Loucy (cell line): ENCODE measurements around the gene TTLL7.
A peak's percentile ranks its signal among the peaks of the same experiment; 100 is the strongest.

Experiments
- H2AFZ ChIP-seq: fragments of 200-600 bp; sonication (generic); 2 replicates; pipeline ENCODE4 v1.6.0; 2016; ENCODE audit warnings: antibody characterized with exemption, mild to moderate bottlenecking, low read length, moderate library complexity
- H3F3A ChIP-seq: fragments of 200-600 bp; 2 replicates; pipeline ENCODE4 v1.6.0; 2016; ENCODE audit warnings: antibody characterized with exemption, low read depth, mild to moderate bottlenecking
- H3K27me3 ChIP-seq: fragments of 200-600 bp; sonication (generic); 2 replicates; pipeline ENCODE4 v1.6.1; 2014; ENCODE audit warnings: low read length, mild to moderate bottlenecking; ENCODE audit not compliant: insufficient read depth, poor library complexity, severe bottlenecking
- H3K36me3 ChIP-seq: fragments of 200-600 bp; sonication (generic); 2 replicates; pipeline ENCODE4 v1.6.1; 2016; ENCODE audit warnings: low read length; ENCODE audit not compliant: insufficient read depth
- H3K4me1 ChIP-seq: fragments of 200-600 bp; sonication (generic); 2 replicates; pipeline ENCODE4 v1.5.1; 2014; ENCODE audit warnings: low read length, mild to moderate bottlenecking; ENCODE audit not compliant: insufficient read depth, poor library complexity, severe bottlenecking
- H3K4me2 ChIP-seq: fragments of 200-600 bp; sonication (generic); 2 replicates; pipeline ENCODE4 v1.6.0; 2014; ENCODE audit warnings: antibody characterized with exemption, low read length, low read depth, mild to moderate bottlenecking; ENCODE audit not compliant: poor library complexity, severe bottlenecking
- H3K4me3 ChIP-seq: fragments of 200-600 bp; sonication (generic); 2 replicates; pipeline ENCODE4 v1.5.1; 2014; ENCODE audit warnings: low read length, mild to moderate bottlenecking, mixed read lengths; ENCODE audit not compliant: poor library complexity, severe bottlenecking
- H3K79me2 ChIP-seq: fragments of 200-600 bp; sonication (generic); 2 replicates; pipeline ENCODE4 v1.6.1; 2014; ENCODE audit warnings: low read length; ENCODE audit not compliant: insufficient read depth
- H3K9ac ChIP-seq: fragments of 200-600 bp; sonication (generic); 2 replicates; pipeline ENCODE4 v1.6.0; 2014; ENCODE audit warnings: mild to moderate bottlenecking, low read depth, low read length, moderate library complexity; ENCODE audit not compliant: poor library complexity, severe bottlenecking
- H3K9me2 ChIP-seq: fragments of 200-600 bp; sonication (generic); replicated peaks from 2 replicates; pipeline ENCODE4 v1.6.1; 2016; ENCODE audit warnings: low read depth, low read length, mixed read lengths
- H3K9me3 ChIP-seq: fragments of 200-600 bp; sonication (generic); 2 replicates; pipeline ENCODE4 v1.6.1; 2014; ENCODE audit warnings: mild to moderate bottlenecking, antibody characterized with exemption, low read length, low read depth; ENCODE audit not compliant: insufficient read depth
- H4K20me1 ChIP-seq: fragments of 200-600 bp; sonication (generic); 2 replicates; pipeline ENCODE4 v1.6.0; 2014; ENCODE audit warnings: antibody characterized with exemption, low read length, mild to moderate bottlenecking; ENCODE audit not compliant: insufficient read depth, poor library complexity, severe bottlenecking
- CTCF ChIP-seq: fragments of 200-600 bp; sonication (generic); conservative IDR thresholded peaks from 2 replicates; pipeline ENCODE4 v1.5.1; 2014; ENCODE audit warnings: mild to moderate bottlenecking, antibody characterized with exemption, low read length
- EZH2phosphoT487 ChIP-seq: fragments of 200-600 bp; IDR thresholded peaks from 2 replicates; pipeline ENCODE4 v1.6.1; 2018; ENCODE audit warnings: antibody characterized with exemption, mild to moderate bottlenecking, moderate library complexity, borderline replicate concordance

Gene TTLL7

DNA sequence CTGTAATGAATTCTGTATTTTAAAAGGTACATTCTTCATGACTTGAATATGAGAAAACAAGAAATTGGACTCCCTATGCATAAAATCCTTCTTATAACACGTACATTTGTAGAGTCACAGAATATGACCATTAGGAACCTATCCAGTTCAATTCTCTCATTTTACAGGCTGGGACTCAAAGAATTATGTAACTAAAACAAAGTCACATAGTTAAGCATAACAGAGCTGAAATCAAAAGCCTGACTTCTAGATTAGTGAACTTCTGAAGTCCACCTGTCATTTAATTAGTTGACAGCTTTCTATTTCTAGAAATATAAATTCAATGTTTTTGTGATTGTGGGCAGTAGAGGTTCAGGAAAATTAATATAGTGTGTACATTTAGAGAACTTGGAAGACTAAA is 20.3 kb upstream of the TTLL7 start:
- Histone ChIP-seq H3K4me3 (no peak overlapping the region), H2AFZ (no peak overlapping the region), H3K9ac (no peak overlapping the region), H3K4me1 (no peaks in the 10 kb centered on the region), H3K4me2 (no peak overlapping the region), H3F3A (no peaks in the 10 kb centered on the region), H3K27me3 (peaks cover 5% of the 10 kb centered on the region), H3K9me2 (no peaks in the 10 kb centered on the region), H3K79me2 (no peaks in the 10 kb centered on the region), H3K36me3 (no peaks in the 10 kb centered on the region), H3K9me3 (peaks cover 3% of the 10 kb centered on the region; the same call in 1 of the 2 replicates), H4K20me1 (no peaks in the 10 kb centered on the region)
- no peak for TF ChIP-seq EZH2phosphoT487
- no peak for TF ChIP-seq CTCF

DNA sequence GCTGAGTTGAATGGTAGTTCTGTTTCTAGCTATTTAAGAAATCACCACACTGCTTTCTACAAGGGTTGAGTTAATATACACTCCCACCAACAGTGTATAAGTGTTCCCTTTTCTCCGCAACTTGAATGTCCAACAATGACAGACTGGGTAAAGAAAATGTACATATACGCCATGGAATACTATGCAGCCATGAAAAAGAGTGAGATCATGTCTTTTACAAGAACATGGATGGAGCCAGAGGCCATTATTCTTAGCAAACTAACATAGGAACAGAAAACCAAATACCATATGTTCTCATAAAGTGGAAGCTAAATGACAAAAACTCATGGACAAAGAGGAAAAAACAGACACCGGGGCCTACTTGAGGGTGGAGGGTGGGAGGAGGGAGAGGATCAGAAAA is 14.8 kb upstream of the TTLL7 start:
- TF ChIP-seq EZH2phosphoT487 (no peak), CTCF (no peak)
- no peaks in the 10 kb centered on the region for H3K79me2 ChIP-seq
- H3F3A ChIP-seq = no peaks in the 10 kb centered on the region
- no peaks in the 10 kb centered on the region for H3K4me1 ChIP-seq
- H3K9ac ChIP-seq = no peak overlapping the region
- H3K9me3 ChIP-seq = no peaks in the 10 kb centered on the region; the same call in 1 of the 2 replicates
- H3K4me3 ChIP-seq = no peak overlapping the region
- H4K20me1 ChIP-seq = no peaks in the 10 kb centered on the region
- no peak overlapping the region for H2AFZ ChIP-seq
- H3K4me2 ChIP-seq = no peak overlapping the region
- H3K36me3 ChIP-seq = no peaks in the 10 kb centered on the region
- H3K27me3 ChIP-seq = no peaks in the 10 kb centered on the region
- no peaks in the 10 kb centered on the region for H3K9me2 ChIP-seq

DNA sequence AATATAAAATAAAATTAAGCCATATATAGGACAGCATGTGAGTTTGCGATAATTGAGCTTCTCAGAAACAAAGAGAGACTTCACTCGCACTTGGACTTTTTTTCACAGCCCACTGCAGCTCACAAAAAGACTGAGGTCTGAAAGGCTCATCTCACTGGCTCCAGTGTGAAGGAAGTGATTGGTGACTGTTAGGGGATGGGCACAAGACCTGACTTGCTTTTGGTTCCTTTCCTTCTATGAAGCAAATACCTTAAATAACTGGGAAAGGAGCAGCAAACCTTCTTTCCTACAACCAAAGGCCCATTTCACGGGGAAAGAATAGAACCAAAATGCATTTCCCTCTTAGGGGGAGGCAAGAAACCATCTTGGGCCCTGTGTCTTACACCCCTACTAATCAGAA is 13.1 kb upstream of the TTLL7 start:
- H4K20me1 ChIP-seq = no peaks in the 10 kb centered on the region
- no peak overlapping the region for H3K9ac ChIP-seq
- H3F3A ChIP-seq = no peaks in the 10 kb centered on the region
- no peaks in the 10 kb centered on the region for H3K9me2 ChIP-seq
- 0 out of 2 replicates have a peak overlapping the region, but pooled peaks have one; percentile 25 for H2AFZ ChIP-seq
- no peaks in the 10 kb centered on the region; the same call in 1 of the 2 replicates for H3K9me3 ChIP-seq
- no peaks in the 10 kb centered on the region for H3K4me1 ChIP-seq
- no peak overlapping the region for H3K4me2 ChIP-seq
- H3K36me3 ChIP-seq = no peaks in the 10 kb centered on the region
- H3K27me3 ChIP-seq = no peaks in the 10 kb centered on the region
- H3K4me3 ChIP-seq = no peak overlapping the region
- TF ChIP-seq CTCF (no peak), EZH2phosphoT487 (no peak)
- H3K79me2 ChIP-seq = no peaks in the 10 kb centered on the region
